ENCODE results near the gene NDUFC2.

DNA sequence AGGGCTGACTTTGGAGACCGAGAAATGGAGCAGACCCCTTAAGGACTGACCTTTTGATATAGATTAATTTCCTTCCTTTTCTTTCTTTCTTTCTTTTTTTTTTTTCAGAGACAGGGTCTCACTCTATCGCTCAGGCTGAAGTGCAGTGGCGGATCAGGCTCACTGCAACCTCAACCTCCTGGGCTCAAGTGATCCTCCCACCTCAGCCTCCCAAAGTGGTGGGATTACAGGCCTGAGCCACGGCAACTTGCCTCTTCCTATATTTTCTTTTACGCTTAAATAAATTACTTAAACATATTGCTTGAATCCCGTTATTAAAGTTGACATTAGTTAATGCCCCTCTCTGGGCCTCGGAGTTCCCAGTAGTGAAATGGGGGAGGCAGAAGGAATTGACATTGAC, 56.2 kb downstream of the NDUFC2 start:
- TF ChIP-seq, protein P1, sequence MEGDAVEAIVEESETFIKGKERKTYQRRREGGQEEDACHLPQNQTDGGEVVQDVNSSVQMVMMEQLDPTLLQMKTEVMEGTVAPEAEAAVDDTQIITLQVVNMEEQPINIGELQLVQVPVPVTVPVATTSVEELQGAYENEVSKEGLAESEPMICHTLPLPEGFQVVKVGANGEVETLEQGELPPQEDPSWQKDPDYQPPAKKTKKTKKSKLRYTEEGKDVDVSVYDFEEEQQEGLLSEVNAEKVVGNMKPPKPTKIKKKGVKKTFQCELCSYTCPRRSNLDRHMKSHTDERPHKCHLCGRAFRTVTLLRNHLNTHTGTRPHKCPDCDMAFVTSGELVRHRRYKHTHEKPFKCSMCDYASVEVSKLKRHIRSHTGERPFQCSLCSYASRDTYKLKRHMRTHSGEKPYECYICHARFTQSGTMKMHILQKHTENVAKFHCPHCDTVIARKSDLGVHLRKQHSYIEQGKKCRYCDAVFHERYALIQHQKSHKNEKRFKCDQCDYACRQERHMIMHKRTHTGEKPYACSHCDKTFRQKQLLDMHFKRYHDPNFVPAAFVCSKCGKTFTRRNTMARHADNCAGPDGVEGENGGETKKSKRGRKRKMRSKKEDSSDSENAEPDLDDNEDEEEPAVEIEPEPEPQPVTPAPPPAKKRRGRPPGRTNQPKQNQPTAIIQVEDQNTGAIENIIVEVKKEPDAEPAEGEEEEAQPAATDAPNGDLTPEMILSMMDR (conservative IDR thresholded peaks at IDR 0.05; ENCODE audit: low read depth, low read length), result no peak
- TF ChIP-seq EZH2 (IDR thresholded peaks at IDR 0.05; ENCODE audit: borderline replicate concordance, low read depth, low read length, poor library complexity, severe bottlenecking), result no peak

All from A673 (cell line).